ENCODE results near the gene RFX3. TPM values are rescaled to one million over a fixed set of nuclear protein-coding genes. Genes with fewer than 3 reads are reported as not detected.

The RFX3 gene
- total and polyA plus RNA-seq, 3 donors from 2014 or later: 29.7 to 45.3 (median 30.7) TPM

DNA sequence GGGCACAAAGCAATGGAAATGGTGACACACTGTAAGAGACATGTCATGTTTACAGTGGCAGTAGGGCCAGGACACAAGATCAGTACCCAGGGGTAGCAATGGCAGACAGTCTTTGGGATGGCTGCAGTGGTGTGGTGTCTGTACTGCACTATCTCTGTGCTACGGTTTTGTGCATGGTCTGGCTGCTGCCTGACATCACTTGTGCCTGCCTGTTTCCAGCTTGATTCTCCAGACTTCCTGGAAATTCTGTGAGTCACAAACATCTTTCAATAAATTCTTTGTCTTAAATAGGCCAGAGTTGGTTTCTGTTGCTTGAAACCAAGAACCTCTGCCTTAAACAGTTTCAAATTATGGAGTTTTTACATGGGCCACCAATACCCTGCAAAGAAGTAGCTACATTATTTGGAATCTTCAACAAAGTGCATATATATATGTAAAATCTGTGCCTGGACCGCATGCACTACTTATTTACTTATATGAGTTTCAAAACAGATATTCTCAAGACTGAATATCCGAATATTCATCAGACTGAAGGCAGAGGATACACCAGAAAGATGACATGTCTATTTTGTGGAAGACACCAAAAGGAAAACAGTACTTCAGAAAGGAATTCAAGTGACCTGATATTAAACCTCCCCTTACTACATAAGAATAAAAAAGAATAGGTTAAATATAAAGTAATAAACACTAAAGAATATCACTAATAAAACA is 188.1 kb downstream of the RFX3 start:
- H3K4me1 ChIP-seq: no peaks in the 10 kb centered on the region
- H3K27me3 ChIP-seq: no peaks in the 10 kb centered on the region
- H3K4me3 ChIP-seq: no peak overlapping the region
- H3K27ac ChIP-seq: no peak overlapping the region
- no peaks in the 10 kb centered on the region for H3K36me3 ChIP-seq (ENCODE audit: low read depth, missing control alignments)
- intact Hi-C loops (cut with DNase I; ENCODE audit: low total_unique reads): no loop called here
- 79 to 87% methylated on average over 3 of the region's 3 CpGs for WGBS, 2 donors
- H3K9me3 ChIP-seq: no peaks in the 10 kb centered on the region
- no peak for TF ChIP-seq POLR2A (IDR thresholded peaks at IDR 0.05)
- TF ChIP-seq, protein P1, sequence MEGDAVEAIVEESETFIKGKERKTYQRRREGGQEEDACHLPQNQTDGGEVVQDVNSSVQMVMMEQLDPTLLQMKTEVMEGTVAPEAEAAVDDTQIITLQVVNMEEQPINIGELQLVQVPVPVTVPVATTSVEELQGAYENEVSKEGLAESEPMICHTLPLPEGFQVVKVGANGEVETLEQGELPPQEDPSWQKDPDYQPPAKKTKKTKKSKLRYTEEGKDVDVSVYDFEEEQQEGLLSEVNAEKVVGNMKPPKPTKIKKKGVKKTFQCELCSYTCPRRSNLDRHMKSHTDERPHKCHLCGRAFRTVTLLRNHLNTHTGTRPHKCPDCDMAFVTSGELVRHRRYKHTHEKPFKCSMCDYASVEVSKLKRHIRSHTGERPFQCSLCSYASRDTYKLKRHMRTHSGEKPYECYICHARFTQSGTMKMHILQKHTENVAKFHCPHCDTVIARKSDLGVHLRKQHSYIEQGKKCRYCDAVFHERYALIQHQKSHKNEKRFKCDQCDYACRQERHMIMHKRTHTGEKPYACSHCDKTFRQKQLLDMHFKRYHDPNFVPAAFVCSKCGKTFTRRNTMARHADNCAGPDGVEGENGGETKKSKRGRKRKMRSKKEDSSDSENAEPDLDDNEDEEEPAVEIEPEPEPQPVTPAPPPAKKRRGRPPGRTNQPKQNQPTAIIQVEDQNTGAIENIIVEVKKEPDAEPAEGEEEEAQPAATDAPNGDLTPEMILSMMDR (IDR thresholded peaks at IDR 0.05): no peak
- no peak for DNase-seq

DNA sequence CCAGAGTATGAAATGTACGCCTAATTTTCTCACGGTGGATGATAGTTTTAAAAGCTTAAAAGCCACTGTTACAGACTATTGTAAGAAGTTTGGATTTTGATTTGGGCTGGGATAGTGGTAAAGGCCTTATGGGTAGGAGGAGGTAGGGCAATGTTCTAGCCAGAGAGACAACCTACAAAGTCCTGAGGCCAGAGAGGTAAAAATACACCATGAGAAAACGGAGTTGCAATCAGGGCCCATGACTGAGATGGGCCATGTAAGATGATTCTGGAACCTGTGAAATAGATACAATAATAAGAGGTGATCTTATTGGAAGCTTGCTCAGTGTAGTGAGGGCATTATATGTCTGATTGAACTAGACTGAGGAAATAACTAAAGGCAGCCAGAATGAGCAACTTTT is 188.8 kb downstream of the RFX3 start:
- Histone ChIP-seq H3K27ac (no peak overlapping the region), H3K36me3 (ENCODE audit: low read depth, missing control alignments) (no peaks in the 10 kb centered on the region), H3K4me1 (no peaks in the 10 kb centered on the region), H3K4me3 (no peak overlapping the region), H3K9me3 (no peaks in the 10 kb centered on the region), H3K27me3 (no peaks in the 10 kb centered on the region)
- intact Hi-C loops (cut with DNase I; ENCODE audit: low total_unique reads): no loop called here
- no peak for DNase-seq
- 97% methylated on average over 3 of the region's 3 CpGs for WGBS, 2 donors
- TF ChIP-seq, protein P1 (IDR thresholded peaks at IDR 0.05): no peak
- TF ChIP-seq POLR2A (IDR thresholded peaks at IDR 0.05): no peak

DNA sequence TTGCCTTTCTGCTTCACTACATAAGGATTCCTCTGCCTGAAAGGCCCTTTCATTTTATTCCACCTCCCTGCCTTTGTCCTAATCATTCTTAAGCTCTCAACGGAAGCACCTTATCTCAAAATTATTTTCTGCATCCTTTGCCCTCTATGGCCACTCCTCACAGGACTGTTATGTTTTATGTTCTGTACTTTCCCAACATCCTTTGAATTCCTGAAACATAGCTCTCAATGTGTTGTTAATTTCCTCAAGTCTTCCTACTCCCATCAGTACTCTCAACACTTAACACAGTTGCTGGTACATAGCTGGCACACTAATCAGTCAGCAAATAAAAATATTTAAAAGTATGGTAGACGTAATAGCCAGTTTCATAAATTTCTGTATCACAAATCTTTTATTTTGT is 193.0 kb downstream of the RFX3 start:
- TF ChIP-seq POLR2A (IDR thresholded peaks at IDR 0.05): no peak
- TF ChIP-seq, protein P1 (IDR thresholded peaks at IDR 0.05): no peak
- H3K27me3 ChIP-seq: no peaks in the 10 kb centered on the region
- no peaks in the 10 kb centered on the region for H3K4me1 ChIP-seq
- H3K9me3 ChIP-seq: no peaks in the 10 kb centered on the region
- 65 to 78% methylated on average over 2 of the region's 2 CpGs for WGBS, 2 donors
- H3K4me3 ChIP-seq: no peak overlapping the region
- H3K36me3 ChIP-seq (ENCODE audit: low read depth, missing control alignments): no peaks in the 10 kb centered on the region
- H3K27ac ChIP-seq: no peak overlapping the region
- no peak for DNase-seq
- intact Hi-C loops (cut with DNase I; ENCODE audit: low total_unique reads): no loop called here

DNA sequence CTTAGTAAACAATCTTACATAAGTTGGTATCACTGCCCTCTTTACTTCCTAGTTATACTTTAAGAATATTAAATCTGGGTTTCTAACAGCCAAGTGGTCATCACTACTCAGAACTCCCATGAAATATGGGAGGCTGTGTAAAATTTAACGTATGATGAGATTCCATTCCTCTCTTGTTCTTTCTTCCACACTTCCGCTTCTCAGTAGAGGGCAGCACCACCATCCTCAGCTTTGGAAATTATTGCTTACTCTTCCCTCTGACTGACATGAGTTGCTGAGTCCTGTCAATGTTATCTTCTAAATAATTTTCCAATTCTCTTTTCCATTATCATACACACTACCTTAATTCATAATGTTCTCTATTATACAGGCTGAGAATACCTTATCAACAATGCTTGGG is 194.0 kb downstream of the RFX3 start:
- TF ChIP-seq, protein P1 (IDR thresholded peaks at IDR 0.05): no peak
- TF ChIP-seq POLR2A (IDR thresholded peaks at IDR 0.05): no peak
- Histone ChIP-seq H3K9me3 (no peaks in the 10 kb centered on the region), H3K4me3 (no peak overlapping the region), H3K27me3 (no peaks in the 10 kb centered on the region), H3K4me1 (no peaks in the 10 kb centered on the region), H3K27ac (no peak overlapping the region), H3K36me3 (ENCODE audit: low read depth, missing control alignments) (no peaks in the 10 kb centered on the region)
- intact Hi-C loops (cut with DNase I; ENCODE audit: low total_unique reads): no loop called here
- DNase-seq: peak; percentile 30
- 63 to 80% methylated on average over 2 of the region's 2 CpGs for WGBS, 2 donors

DNA sequence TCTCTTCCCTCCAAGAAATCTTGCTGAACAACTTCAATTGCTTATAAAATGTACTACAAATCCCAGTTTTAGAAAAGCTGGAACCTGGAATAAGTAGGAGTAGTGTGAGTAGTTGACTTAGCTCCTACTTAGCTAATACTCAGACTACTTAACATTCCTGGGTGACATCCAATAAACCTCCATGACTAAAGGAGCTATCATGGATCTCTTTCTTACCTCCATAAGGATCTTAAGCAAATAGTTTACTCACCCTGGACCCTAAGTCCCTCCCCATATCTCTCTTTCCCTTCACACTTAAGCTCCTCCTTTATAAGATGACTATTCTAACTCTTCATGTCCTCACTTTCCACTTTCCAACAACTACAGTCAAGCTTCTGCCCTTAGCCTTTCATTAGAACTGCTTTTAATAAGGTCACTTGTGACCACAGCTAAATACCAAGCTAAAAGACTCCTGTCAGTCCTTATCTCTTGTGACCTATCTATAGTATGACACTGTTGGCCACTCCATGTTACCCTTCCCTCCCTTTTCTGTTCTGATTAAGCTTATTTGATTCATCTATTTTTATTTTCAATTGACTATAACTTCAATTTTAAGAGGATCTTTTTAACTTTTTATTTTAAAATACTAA is 194.9 kb downstream of the RFX3 start:
- no peaks in the 10 kb centered on the region for H3K27me3 ChIP-seq
- no peaks in the 10 kb centered on the region for H3K36me3 ChIP-seq (ENCODE audit: low read depth, missing control alignments)
- no peak for DNase-seq
- TF ChIP-seq, protein P1 (IDR thresholded peaks at IDR 0.05): no peak
- TF ChIP-seq POLR2A (IDR thresholded peaks at IDR 0.05): no peak
- no peak overlapping the region for H3K4me3 ChIP-seq
- intact Hi-C loops (cut with DNase I; ENCODE audit: low total_unique reads): no loop called here
- no peaks in the 10 kb centered on the region for H3K4me1 ChIP-seq
- H3K9me3 ChIP-seq: no peaks in the 10 kb centered on the region
- no peak overlapping the region for H3K27ac ChIP-seq
